Neural progenitor cell (in vitro differentiated cells): Measurements from ENCODE around the gene SERPINB3.

Experiments used
- EZH2 ChIP-seq: fragments of 200-600 bp; sonication (generic); IDR thresholded peaks from 2 replicates; pipeline ENCODE4 v1.6.1; 2017; ENCODE audit warnings: antibody characterized with exemption, mild to moderate bottlenecking, moderate library complexity
- EZH2phosphoT487 ChIP-seq: fragments of 200-600 bp; sonication (generic); IDR thresholded peaks from 2 replicates; pipeline ENCODE4 v1.6.1; 2017; ENCODE audit warnings: antibody characterized with exemption
- TF ChIP-seq, protein P1 (sequence below): fragments of 200-600 bp; sonication (generic); IDR thresholded peaks from 2 replicates; pipeline ENCODE4 v1.5.1; 2017; ENCODE audit warnings: antibody characterized with exemption, mild to moderate bottlenecking

DNA sequence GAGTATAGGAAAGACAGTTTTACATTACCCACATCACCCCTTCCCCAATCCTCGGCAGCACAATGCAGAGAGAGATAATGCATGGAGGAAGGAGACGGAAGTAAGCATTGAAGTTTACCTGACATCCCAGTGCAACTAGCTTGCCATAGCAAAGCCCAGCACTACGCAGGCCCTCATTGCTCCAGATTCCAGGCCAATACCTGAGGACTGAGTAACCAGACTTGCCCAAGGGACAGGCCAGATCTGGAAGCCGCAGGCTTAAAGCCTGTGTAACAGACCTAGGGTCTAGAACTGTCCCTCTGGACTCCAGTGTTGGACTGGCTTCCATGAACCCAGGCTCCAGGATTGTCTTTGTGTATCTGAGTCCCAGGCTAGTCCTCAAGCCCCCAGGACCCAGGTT, 35.3 kb downstream of the SERPINB3 start:
- TF ChIP-seq, protein P1, sequence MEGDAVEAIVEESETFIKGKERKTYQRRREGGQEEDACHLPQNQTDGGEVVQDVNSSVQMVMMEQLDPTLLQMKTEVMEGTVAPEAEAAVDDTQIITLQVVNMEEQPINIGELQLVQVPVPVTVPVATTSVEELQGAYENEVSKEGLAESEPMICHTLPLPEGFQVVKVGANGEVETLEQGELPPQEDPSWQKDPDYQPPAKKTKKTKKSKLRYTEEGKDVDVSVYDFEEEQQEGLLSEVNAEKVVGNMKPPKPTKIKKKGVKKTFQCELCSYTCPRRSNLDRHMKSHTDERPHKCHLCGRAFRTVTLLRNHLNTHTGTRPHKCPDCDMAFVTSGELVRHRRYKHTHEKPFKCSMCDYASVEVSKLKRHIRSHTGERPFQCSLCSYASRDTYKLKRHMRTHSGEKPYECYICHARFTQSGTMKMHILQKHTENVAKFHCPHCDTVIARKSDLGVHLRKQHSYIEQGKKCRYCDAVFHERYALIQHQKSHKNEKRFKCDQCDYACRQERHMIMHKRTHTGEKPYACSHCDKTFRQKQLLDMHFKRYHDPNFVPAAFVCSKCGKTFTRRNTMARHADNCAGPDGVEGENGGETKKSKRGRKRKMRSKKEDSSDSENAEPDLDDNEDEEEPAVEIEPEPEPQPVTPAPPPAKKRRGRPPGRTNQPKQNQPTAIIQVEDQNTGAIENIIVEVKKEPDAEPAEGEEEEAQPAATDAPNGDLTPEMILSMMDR: no peak
- TF ChIP-seq EZH2 (no peak), EZH2phosphoT487 (no peak)
